ENCODE data around the gene COL25A1.

GRCh38 chr4:109295081-109295480 lies 7.4 kb downstream of the COL25A1 start:
- no peak for TF ChIP-seq CTCF (IDR thresholded peaks at IDR 0.05; ENCODE audit: low read depth, low read length)
- TF ChIP-seq EZH2phosphoT487 (IDR thresholded peaks at IDR 0.05; ENCODE audit: low read depth), result no peak
